22Rv1 (cell line): Measurements from ENCODE around the gene XDH.

ENCODE experiments used
- CTCF ChIP-seq: fragments of 450-650 bp; IDR thresholded peaks from 2 replicates; pipeline ENCODE4 v1.5.1; 2017; ENCODE audit warnings: mild to moderate bottlenecking
- ZFX ChIP-seq: fragments of 450-650 bp; IDR thresholded peaks from 2 replicates; pipeline ENCODE4 v1.6.1; 2017; ENCODE audit warnings: antibody characterized with exemption, borderline replicate concordance

- TF ChIP-seq CTCF: no peak
- TF ChIP-seq ZFX: no peak
These were observed 13.5 kb upstream of the XDH start for GRCh38 chr2:31428001-31428418.
